HG03196 (cell line): ENCODE measurements around the gene SLC36A3.
"Not testable (repeated sequence)": the region's sequence is repeated elsewhere in the genome, so short reads cannot be mapped to it uniquely, and the experiment has no call there.

Experiments
- ATAC-seq: cut with Tn5 transposase; IDR thresholded peaks from one replicate; pipeline ENCODE4 v1.9.1; 2021; ENCODE audit not compliant: unreplicated experiment

SLC36A3 gene

DNA sequence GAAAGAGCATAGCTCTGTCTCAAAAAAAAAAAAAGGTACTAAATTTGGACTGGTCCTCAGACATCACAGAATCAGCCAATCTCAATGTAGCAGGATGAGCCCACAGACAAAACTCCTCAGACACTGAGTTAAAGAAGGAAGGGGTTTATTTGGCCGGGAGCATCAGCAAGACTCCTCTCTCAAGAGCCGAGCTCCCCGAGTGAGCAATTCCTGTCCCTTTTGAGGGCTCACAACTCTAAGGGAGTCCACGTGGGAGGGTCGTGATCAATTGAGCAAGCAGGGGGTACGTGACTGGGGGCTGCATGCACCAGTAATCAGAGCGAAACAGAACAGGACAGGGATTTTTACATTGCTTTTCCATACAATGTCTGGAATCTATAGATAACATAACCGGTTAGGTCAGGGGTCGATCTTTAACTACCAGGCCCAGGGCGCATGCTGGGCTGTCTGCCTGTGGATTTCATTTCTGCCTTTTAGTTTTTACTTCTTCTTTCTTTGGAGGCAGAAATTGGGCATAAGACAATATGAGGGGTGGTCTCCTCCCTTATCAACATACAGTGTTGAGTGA is 63.2 kb downstream of the SLC36A3 start:
- ATAC-seq, result not testable (repeated sequence)

DNA sequence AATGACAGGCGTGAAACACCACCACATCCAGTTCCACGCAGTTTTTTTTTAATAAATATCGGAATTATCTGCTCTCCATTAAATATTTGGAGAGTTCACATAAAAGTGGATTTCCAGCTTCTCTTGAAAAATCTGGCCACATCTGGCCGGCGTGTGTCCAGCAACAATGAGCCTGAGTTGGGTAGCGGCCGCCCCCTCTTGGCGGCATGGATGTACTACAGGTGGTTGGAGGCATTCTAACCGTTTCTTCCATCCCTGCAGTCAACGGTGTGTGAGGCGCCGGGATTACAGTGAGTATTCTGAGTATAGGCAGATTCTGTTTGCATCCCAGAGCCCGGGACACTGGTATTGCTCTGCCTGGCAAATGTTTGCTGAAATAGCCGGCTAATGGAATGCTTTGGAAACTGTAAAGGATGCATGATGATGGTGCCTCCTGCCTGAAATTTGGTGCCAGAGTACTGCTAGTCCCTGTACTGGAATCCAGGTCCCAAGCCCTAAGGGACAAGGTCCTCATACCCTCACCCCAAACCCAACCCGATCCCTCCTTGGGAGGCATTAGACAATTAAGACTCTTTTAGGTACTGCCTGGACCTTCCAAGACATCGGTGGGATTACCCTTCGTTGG is 64.2 kb downstream of the SLC36A3 start:
- ATAC-seq, result no peak

DNA sequence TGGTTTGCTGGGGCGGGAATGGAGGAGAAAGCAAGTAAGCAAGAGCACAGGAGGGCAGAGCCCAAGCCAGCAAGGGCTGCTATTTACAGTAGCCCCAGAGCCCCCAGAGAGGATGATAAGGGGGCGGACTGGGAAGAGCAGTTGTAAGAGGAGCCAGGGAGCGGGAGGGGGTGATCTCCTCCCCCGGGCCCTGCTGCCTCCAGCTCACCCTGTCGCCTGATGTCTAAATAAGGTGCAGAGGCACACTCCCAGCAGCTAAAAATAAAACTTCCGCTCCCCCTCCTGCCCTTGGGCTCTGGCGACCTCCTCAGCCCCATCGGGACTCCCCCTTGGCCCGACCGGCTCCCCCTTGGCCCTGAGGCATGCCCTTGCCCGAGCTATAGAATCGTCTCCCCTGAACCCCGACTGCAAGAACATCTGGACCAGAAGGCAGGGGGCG is 65.2 kb downstream of the SLC36A3 start:
- ATAC-seq, result peak; percentile 40

DNA sequence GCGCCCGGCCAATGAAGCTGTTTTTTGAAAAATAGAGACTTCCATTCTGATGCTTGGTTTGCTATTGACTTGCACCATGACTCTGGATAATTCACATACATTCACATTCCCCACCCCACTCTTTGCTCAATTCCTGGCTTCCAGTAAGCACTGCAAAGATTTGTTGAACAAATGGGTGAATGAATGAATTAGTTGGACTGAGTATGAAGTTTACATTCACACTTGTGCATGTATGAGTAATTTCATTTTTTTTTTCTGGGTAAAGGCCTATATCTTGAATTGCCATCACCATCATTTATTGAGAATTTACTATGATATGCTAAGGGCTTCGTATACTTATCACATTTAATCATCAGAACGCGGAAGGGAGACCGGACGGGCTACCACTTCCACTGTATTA is 65.9 kb downstream of the SLC36A3 start:
- no peak for ATAC-seq

DNA sequence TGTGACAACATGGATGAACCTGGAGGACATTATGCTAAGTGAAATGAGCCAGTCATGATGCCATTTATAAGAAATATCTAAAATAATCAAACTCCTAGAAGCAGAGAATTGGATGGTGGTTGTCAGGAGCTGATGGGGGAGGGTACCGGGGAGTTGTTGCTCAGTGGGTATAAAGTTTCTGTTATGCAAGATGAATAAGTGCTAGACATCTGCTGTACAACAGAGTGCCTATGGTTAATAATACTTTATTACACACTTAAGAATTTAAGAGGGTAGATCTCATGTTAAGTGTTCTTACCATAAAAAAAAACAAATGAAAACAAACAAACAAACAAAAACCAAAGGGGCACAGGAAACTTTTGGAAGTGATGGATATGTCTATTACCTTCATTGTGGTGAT is 66.7 kb downstream of the SLC36A3 start:
- no peak for ATAC-seq

DNA sequence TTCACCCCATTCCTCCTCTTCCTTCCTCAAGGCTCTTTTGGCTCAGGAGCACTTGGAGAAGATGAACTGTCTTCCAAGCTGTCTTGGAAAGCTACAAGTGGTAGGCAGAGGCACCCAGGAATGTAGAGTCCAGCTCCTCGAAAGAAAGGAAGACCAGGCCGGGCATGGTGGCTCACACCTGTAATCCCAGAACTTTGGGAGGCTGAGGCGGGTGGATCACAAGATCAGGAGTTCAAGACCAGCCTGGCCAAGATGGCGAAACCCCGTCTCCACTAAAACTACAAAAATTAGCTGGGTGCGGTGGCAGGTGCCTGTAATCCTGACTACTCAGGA is 68.4 kb downstream of the SLC36A3 start:
- ATAC-seq, result not testable (repeated sequence)

DNA sequence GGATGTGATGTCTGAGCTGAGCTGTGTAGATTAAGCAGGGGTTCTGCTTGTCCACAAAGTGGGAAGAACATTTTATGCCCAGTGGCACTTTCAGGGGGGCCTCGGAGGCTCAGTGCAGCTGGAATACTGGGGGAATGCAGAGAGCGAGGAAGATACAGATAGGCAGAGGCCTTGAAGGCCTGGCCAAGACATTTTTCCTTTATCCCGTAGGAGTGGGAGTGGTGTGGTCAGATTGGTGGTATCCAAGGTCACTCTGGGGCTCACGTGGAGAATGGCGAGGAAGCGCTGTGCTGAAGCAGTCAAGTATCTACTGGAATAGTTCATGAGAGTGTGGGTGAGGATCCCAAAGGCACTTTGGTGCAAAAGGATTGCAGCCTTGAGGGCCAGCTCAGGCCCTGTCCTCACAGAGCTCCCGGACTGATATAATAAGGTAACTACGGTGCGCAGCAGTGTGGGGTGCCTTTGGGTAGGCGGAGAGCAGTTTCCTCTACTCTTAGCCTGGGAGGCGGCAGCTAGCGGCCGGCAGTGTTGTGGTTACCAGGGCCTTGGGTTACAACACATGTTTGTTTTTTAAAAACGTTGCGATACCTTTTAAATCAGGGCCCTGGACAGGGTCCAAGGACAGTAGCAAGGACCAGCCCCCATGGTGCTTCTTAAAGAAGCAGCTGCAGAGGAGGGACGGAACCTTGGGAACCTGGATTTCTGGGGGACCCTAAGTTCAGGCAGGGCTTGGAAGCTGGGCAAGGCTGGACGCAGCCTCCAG is 68.9 kb downstream of the SLC36A3 start:
- ATAC-seq, result peak; percentile 56

DNA sequence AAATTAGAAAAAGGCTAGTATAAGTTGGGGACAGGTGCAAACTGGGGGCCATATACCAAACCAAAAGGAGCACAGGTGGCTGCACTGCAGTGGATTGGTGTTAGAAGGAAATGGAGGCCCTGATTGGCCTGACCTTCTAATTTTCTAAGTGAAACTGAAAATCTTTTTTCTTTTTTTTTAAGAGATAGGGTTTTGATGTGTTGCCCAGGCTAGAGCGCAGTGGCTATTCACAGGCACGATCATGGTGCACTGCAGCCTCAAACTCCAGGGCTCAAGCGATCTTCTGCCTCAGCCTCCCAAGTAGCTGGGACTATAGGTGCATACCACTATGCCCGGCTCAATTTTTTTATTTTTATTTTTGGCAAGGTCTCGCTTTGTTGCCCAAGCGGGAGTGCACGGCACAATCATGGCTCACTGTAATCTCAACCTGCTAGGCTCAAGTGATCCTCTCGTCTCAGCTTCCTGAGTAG is 69.9 kb downstream of the SLC36A3 start:
- peak; percentile 48 for ATAC-seq

DNA sequence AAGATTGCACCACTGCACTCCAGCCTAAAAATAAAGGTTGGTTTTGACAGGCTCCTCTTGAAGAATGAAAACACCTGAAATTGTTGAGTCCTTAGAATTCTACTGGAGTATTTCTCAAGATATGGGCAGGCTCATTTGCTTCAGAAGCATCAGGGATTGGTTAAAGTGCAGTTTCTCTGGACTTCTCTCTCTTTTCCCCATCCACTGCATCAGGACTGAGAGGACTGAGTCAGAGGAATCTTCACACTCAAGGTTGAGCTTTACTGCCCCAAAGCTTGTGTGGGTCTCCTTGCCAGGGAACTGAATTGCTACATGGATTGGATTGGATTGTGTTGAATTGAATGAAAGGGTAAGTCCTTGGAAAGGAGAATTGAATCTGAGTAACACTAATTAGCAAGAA is 72.2 kb downstream of the SLC36A3 start:
- no peak for ATAC-seq

DNA sequence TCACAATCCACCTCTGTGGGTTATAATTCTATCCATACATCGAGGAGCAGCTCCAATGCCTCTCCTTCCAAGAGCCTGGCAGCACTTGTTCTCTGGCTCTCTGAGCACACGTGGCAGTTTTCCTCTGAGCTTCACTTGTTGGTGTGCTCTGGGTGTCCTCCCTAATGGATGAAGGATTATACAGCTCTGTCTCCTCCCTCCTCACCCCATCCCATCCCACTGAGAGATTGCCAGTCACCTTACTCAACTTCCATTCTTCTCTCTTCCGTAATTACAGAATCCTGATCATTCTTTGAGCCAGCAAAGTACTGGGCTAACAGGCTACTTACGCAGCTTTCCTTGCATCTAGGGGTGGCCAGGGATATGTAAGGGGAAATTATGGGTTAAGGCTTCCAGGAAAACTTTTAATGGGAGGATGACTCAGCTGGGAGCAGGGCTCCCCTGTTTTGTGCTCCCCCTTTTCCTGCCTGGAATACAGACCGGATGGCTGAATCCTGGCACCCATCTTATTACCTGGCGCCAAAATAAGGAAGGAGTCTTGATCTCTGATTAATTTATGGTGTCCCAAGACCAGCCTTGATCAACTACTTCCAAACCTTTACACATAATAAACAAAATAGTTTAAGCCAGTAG is 73.4 kb downstream of the SLC36A3 start:
- no peak for ATAC-seq

DNA sequence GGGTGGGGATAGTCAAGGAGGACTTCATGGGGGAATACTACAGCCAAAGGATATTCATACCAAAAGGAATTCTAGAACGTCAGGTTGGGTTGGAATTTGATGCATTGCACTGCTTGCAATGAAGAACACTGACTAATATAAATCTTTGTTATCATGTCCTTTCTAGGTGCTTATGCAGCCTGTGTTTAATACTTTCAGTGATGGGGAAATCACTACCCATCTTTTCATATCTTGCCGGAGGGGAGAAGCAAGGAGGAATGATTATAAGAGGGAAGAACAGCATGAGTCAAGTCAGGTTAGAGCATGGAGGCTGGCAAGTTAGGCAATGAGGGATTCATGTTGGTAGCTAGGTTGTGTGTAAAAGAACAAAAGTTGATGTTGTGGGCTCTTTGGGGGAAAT is 74.6 kb downstream of the SLC36A3 start:
- no peak for ATAC-seq

DNA sequence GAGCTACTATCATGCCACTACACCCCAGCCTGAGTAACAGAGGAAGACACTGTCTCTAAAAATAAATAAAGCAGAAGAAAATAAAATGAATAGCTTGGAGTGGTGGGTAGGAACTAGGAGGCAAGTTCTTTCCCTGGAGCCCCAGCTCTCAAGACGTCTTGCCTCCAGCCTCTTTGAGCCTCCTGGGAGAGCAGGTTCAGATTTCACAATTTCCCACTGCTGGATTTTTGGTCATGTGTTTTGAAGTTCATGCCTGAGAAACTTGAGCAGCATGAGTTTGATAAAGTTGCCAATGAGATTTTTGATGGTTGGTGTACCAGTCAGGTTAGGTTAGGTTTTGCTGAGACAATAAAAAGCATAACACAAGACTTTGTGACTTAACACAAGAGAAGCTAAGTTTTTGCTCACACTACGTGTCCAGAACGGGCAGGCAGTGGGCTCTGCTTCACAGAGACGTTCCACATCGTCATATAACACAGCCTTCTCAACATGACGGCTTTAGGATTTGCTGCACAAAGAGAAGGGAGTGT is 75.6 kb downstream of the SLC36A3 start:
- no peak for ATAC-seq
